ENCODE results near the gene MRPS35.
"Not testable (repeated sequence)": the region's sequence is repeated elsewhere in the genome, so short reads cannot be mapped to it uniquely, and the experiment has no call there.

Gene MRPS35

GRCh38 chr12:27709212-27709931 is 1.3 kb upstream of the MRPS35 start:
- no peak for DNase-seq (ENCODE audit: low read depth in 2 of 2)

DNA sequence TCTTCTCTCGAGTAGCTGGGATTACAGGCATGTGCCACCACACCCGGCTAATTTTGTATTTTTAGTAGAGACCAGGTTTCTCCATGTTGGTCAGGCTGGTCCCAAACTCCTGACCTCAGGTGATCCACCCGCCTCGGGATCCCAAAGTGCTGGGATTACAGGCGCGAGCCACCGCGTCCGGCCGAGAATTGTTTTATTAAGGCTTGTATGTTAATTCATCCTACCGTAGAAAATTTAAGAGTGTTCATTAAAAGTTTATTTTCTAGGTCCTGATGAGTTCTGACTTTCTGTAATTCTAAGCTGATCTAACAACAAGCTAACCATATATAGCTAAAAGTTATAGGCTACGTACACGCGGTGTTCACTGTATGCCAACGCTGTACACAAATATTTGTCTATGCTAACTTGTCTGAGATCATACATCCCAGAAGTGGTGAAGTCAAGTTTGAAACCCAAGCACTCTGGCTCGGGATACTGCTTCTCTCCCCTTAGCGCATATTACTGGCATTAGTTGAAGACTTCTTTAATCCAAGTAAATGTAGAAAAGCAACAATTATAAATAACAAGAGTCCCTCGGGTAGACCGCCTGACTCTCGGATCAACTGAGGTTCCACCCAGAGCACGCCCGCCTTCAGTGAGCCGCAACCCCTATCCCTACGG is 570 bp upstream of the MRPS35 start:
- DNase-seq (ENCODE audit: low read depth in 2 of 2), result no peak

- DNase-seq (ENCODE audit: low read depth in 2 of 2), result no peak
These were observed 668 bp downstream of the MRPS35 start for GRCh38 chr12:27711317-27711682.

DNA sequence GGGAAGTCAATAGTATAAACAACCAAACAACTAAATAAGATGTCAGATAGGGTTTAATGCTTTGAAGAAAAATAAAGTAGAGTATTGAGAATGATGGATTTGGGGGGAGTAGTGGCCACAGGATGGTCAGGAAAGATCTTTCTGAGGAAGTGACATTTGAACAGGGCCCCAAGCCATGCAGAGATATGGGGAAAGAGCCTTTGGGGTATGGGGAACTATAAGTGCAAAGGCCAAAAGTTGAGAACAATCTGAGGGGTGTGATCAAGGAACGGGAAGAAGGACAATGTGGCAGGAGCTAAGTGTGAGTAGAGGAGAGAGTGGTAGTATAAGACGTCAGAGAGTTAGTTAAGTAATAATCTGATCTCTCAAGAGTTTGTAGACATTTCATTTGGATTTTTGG is 1.3 kb downstream of the MRPS35 start:
- no peak for DNase-seq (ENCODE audit: low read depth in 2 of 2)

GRCh38 chr12:27723212-27723611 is 12.6 kb downstream of the MRPS35 start:
- no peak for DNase-seq (ENCODE audit: low read depth in 2 of 2)

DNA sequence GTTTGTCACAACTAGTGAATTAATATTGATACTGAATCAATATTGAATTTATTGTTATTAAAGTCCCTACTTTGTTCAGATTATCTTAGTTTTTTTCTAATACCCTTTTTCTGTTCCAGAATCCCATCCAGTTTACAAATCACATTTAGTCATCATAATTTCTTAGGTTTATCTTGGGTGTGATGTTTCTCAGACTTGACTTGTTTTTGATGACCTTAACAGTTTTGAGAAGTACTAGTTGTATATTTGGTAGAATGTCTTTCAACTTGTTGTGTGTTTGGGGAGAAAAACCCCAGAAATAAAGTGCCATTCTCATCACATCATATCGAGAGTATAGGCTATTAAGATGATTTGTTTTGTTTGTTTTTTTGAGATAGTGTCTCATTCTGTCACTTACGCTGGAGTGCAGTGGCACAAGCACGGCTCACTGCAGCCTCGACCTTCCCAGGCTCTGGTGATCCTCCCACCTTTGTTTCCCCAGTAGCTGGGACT is 19.5 kb downstream of the MRPS35 start:
- no peak for DNase-seq (ENCODE audit: low read depth in 2 of 2)

- no peak for DNase-seq (ENCODE audit: low read depth in 2 of 2)
These were observed 21.6 kb downstream of the MRPS35 start for GRCh38 chr12:27732281-27732680.

DNA sequence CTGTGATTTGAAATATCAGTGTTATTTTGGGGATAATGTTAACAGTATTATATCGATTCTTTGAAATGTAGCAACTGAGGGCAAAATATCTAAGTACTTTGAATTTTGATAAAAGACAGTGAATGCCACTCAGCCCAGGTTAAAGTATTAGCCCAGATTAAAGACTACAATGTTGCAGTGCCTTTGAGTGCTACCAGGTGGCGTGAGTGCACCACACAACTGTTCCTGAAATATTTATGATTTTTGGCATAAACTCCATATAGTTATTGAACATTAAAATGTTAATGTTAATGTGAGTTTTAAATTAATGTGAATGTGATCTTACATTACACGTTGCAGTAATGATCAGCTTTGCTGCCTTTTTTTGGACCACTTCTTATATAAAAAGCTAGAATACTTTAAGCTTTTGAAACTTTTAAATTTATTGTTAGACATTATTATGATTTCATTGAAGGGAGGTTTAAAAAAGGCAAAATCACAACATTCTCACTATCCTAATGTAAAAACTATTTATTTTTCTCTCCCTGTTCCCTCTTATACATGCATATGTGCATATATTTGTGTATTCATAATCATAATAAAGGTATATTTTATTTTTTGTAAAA is 22.5 kb downstream of the MRPS35 start:
- no peak for DNase-seq (ENCODE audit: low read depth in 2 of 2)

DNA sequence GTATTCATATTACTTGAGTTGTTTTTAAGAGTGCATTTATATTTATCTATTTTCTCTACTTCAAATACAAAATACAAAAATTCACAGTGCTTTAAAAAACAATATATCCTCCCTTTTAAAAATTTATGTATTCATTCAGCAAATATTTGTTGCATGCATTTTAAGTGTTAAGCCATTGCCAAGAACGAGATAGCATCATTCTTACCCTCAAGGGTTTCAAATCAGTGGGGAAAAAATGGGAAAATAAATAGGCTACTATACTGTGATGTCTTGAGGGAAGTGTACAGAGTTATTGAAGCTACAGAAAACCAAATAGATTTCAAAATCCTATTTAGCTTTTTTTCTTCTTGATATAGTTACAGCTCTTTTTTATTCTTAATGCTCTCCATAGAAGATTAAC is 23.2 kb downstream of the MRPS35 start:
- DNase-seq (ENCODE audit: low read depth in 2 of 2), result no peak

GRCh38 chr12:27734321-27734720 is 23.7 kb downstream of the MRPS35 start:
- DNase-seq (ENCODE audit: low read depth in 2 of 2), result not testable (repeated sequence)

DNA sequence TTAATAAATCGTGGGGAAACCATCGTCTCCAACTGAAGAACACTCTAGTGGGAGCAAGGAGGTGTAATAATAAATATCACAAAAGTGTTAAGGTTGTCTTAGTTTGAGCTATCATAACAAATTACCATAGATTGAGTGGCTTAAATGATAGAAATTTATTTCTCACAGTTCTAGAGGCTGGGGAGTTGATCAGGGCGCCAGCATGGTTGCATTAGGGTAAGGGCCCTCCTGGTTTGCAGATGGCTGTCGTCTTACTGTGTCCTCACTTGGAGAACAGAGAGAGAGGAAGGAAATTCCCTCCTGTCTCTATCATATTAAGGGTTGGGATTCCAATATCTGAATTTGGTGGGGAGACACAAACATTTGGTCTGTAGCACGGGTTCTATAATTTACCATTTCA is 33.0 kb downstream of the MRPS35 start:
- DNase-seq (ENCODE audit: low read depth in 2 of 2), result no peak

GRCh38 chr12:27745734-27746133 is 35.1 kb downstream of the MRPS35 start:
- not testable (repeated sequence) for DNase-seq (ENCODE audit: low read depth in 2 of 2)

DNA sequence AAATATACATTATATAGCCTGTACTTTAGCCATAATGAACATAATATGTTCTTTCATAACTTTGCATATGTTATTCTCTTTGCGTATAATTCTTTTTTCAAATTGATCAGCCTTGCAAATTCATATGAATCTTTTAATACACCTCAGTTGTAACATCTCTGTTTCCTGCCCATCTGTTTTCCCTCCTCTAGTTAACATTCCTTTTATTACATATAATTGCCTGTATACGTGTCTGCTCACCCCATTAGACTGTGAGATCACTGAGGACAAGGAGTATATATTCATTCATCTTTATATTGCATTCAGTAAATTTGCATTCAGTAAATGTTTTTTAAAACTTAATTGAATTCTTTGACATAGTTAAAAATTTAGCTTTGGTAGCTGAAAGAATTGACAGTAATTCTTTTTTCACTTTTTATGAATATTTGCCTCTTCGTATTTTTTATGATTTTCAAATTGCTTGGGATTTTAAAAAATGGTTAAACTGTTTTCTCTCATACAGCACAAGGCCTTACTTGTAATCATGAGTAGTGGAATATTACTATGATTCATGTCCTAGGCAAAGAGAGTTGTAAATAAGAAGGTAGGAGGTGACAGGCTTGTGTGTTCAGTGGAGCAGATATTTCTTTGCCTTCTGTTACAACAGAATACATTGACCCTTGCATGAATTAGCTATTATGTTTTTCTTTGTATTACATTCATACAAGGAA is 36.6 kb downstream of the MRPS35 start:
- no peak for DNase-seq (ENCODE audit: low read depth in 2 of 2)

DNA sequence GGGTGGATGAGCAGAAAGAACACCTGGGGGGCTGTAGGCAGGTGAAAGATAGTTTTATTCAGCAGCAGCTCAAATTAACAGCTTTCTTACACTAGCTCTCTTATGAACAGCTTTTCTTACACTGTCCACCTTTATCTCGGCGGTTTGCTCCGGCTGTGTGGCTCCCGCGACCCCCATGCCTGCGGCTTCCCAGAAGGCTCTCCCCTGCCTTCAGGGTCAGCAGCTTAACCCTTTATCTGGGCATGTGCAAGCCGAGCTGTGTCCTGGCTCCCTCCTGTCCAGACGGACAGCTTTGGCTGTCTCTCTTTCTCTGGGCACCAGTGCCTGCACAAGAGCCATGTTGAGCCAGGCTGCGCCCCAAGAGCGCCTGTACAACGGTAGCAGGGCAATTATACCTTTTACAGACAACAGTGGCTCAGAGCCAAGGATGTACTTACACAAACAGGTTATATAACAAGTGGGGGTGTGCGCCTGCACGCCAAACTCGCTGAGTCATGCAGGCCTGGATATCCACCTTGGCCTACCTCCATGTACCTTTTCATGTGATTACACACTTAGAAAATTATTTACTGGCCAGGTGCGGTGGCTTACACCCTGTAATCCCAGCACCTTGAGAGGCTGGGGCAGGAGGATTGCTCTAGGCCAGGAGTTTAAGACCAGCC is 40.9 kb downstream of the MRPS35 start:
- no peak for DNase-seq (ENCODE audit: low read depth in 2 of 2)

DNA sequence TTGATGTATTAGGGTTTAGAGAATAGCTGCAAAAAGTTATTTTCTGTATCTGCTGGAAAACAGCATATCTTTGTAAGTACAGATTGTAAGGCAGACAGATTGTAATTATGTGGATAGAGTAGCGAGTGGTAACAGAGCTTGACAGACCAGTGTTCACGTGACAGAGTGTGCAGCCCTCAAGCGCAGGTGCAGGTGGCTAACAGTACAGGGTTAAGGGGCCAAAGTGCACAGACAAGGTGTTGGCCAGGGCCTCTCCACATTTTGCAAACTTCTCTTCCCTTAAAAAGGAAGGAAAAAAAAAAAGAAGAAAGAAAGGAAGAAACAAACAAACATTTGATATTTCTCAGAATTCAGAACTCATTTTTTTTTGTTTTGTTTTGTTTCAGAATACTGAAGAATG is 44.2 kb downstream of the MRPS35 start:
- DNase-seq (ENCODE audit: low read depth in 2 of 2), result no peak

GRCh38 chr12:27756670-27757195 is 46.1 kb downstream of the MRPS35 start:
- DNase-seq (ENCODE audit: low read depth in 2 of 2), result no peak

- DNase-seq (ENCODE audit: low read depth in 2 of 2), result no peak
These were observed 52.1 kb downstream of the MRPS35 start for GRCh38 chr12:27762757-27763156.

DNA sequence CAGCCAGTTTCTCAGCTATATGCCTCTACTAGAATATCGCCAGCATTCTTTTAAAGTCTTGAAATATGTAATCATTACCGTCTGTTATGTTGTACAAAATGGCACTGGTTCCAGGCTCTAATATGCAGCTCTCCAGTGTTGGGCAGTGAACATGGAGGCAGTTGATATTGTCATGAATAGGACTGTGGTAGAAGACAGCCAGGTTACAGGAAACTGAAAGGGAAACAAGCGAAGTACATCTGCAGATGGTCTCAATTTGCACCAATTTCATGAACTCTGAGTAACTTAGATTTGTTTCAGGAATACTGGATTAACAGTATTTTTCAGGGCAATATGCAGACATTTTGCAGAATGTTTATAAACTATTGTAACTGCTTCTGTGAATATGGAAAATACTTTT is 56.0 kb downstream of the MRPS35 start:
- DNase-seq (ENCODE audit: low read depth in 2 of 2), result no peak

- DNase-seq (ENCODE audit: low read depth in 2 of 2), result no peak
These were observed 58.6 kb downstream of the MRPS35 start for GRCh38 chr12:27769142-27769673.

GRCh38 chr12:27771481-27772327 is 61.1 kb downstream of the MRPS35 start:
- DNase-seq (ENCODE audit: low read depth in 2 of 2), result no peak
